Natural killer cell (primary cell): ENCODE results near the gene GCLM. TPM values are rescaled to one million over a fixed set of nuclear protein-coding genes. Genes with fewer than 3 reads are reported as not detected.
"Not testable (repeated sequence)": the region's sequence is repeated elsewhere in the genome, so short reads cannot be mapped to it uniquely, and the experiment has no call there.

ENCODE experiments used
- ATAC-seq, 3 donors: fragments of 150-1000 bp in 2 of 3; fragments of 200-7000 bp in 1 of 3; cut with Tn5 transposase; 1 replicate in 1 of 3; 2 replicates in 2 of 3; pipeline ENCODE4 v1.10.0; 2021; ENCODE audit warnings: mild to moderate bottlenecking in 2 of 3, moderate library complexity in 2 of 3
- DNase-seq, 2 donors: peaks; one replicate each; pipeline versions ENCODE4 v3.0.0 to v3.0.0-alpha.2; 2013 to 2021; ENCODE audit warnings: mixed read lengths in 1 of 2
- H3K27ac ChIP-seq: one replicate; pipeline ENCODE4 v1.5.1; 2013; ENCODE audit warnings: mild to moderate bottlenecking, low read length
- H3K27me3 ChIP-seq: one replicate; pipeline ENCODE4 v1.6.1; 2013; ENCODE audit warnings: low read length; ENCODE audit not compliant: control insufficient read depth, insufficient read depth
- H3K36me3 ChIP-seq: one replicate; pipeline ENCODE4 v1.6.1; 2013; ENCODE audit warnings: low read length; ENCODE audit not compliant: control insufficient read depth, insufficient read depth
- H3K4me1 ChIP-seq: one replicate; pipeline ENCODE4 v1.6.1; 2013; ENCODE audit warnings: low read length; ENCODE audit not compliant: control insufficient read depth, insufficient read depth
- H3K4me3 ChIP-seq: one replicate; pipeline ENCODE4 v1.5.1; 2013; ENCODE audit warnings: low read length
- H3K9me3 ChIP-seq: one replicate; pipeline ENCODE4 v1.6.1; 2013; ENCODE audit warnings: low read length; ENCODE audit not compliant: control insufficient read depth, insufficient read depth
- H3K27ac Mint-ChIP-seq, 2 donors: one replicate each; pipeline ENCODE4 v1.8.0; 2022; ENCODE audit warnings: mild to moderate bottlenecking in 2 of 2, mixed read lengths in 2 of 2, moderate library complexity in 1 of 2
- H3K27me3 Mint-ChIP-seq, 2 donors: one replicate each; pipeline ENCODE4 v1.8.0; 2022; ENCODE audit warnings: low read depth in 2 of 2, mixed read lengths in 2 of 2
- H3K36me3 Mint-ChIP-seq: one replicate; pipeline ENCODE4 v1.8.0; 2022; ENCODE audit warnings: mixed read lengths
- H3K4me1 Mint-ChIP-seq, 2 donors: one replicate each; pipeline ENCODE4 v1.8.0; 2022; ENCODE audit warnings: mixed read lengths in 2 of 2
- H3K4me3 Mint-ChIP-seq: one replicate; pipeline ENCODE4 v1.8.0; 2022; ENCODE audit warnings: mild to moderate bottlenecking, moderate library complexity, mixed read lengths
- H3K9me3 Mint-ChIP-seq, 2 donors: one replicate each; pipeline ENCODE4 v1.8.0; 2022; ENCODE audit warnings: mixed read lengths in 2 of 2
- CTCF ChIP-seq: fragments of 200-600 bp; IDR thresholded peaks from one replicate; pipeline ENCODE4 v1.8.0; 2022; ENCODE audit warnings: antibody characterized with exemption
- WGBS: methylation state at CpG from one replicate; pipeline ENCODE4 v1.1.7; 2013; ENCODE audit warnings: missing lambda C conversion rate; ENCODE audit not compliant: insufficient coverage; 5-methylcytosine and 5-hydroxymethylcytosine counted together
- intact Hi-C: fragments of 100-400 bp; cut with micrococcal nuclease; formaldehyde crosslinking; loops from one replicate; pipeline ENCODE4 v1.14.2; 2022
- total RNA-seq, 4 donors: library from RNA; stranded (reverse); fragments of 120-200 nt in 1 of 4; gene quantifications; one replicate each; pipeline versions ENCODE4 v1.2.3 to v1.2.4, GENCODE V29; 2013 to 2022

Gene GCLM
- total RNA-seq, 3 donors from 2014 or later (not counting 1 experiment from before 2014, with no cell fraction given): 16.1 to 25.5 (median 18.6) TPM

- H3K27ac ChIP-seq: no peak overlapping the region
These were observed 57.4 kb downstream of the GCLM start for GRCh38 chr1:93851878-93852277.

GRCh38 chr1:93851327-93851712, 57.9 kb downstream of the GCLM start:
- intact Hi-C loops: no loop called here
- H3K27ac ChIP-seq: no peak overlapping the region
- ATAC-seq: no peak
- Mint-ChIP-seq H3K27ac (no peak overlapping the region), H3K9me3 (no peaks in the 10 kb centered on the region), H3K4me1 (peaks cover 20 to 21% of the 10 kb centered on the region in 2 donors), H3K36me3 (no peaks in the 10 kb centered on the region), H3K27me3 (peaks cover 12 to 14% of the 10 kb centered on the region in 2 donors), H3K4me3 (no peak overlapping the region)
- no peak overlapping the region for H3K4me3 ChIP-seq
- DNase-seq: no peak
- H3K9me3 ChIP-seq: no peaks in the 10 kb centered on the region
- no peaks in the 10 kb centered on the region for H3K36me3 ChIP-seq
- no peaks in the 10 kb centered on the region for H3K27me3 ChIP-seq
- TF ChIP-seq CTCF: no peak
- H3K4me1 ChIP-seq: peaks cover 7% of the 10 kb centered on the region

More at GRCh38 chr1:93851878-93852277, 57.4 kb downstream of the GCLM start:
- Histone ChIP-seq H3K36me3 (no peaks in the 10 kb centered on the region), H3K4me1 (peaks cover 7% of the 10 kb centered on the region), H3K4me3 (no peak overlapping the region), H3K27me3 (no peaks in the 10 kb centered on the region), H3K9me3 (no peaks in the 10 kb centered on the region)
- DNase-seq (no peak), ATAC-seq (no peak)
- peaks cover 12 to 16% of the 10 kb centered on the region in 2 donors for H3K27me3 Mint-ChIP-seq
- no peak overlapping the region for H3K27ac Mint-ChIP-seq
- no peak overlapping the region for H3K4me3 Mint-ChIP-seq
- no CpG with 5 or more reads among the region's 1 CpG for WGBS
- H3K36me3 Mint-ChIP-seq: no peaks in the 10 kb centered on the region
- H3K9me3 Mint-ChIP-seq: no peaks in the 10 kb centered on the region
- no peak for TF ChIP-seq CTCF
- peaks cover 19 to 20% of the 10 kb centered on the region in 2 donors for H3K4me1 Mint-ChIP-seq
- intact Hi-C loops: no loop called here

GRCh38 chr1:93850687-93851326, 58.4 kb downstream of the GCLM start:
- peaks cover 10% of the 10 kb centered on the region for H3K4me1 ChIP-seq
- peak; percentile 69 for TF ChIP-seq CTCF
- not testable (repeated sequence) for H3K36me3 Mint-ChIP-seq, H3K4me3 ChIP-seq, ATAC-seq, H3K36me3 ChIP-seq, H3K27me3 ChIP-seq, H3K9me3 ChIP-seq, H3K4me3 Mint-ChIP-seq, H3K9me3 Mint-ChIP-seq, H3K27ac ChIP-seq
- intact Hi-C loops: loop anchor here (1.0 kb wide), 1 partner anchor 222 kb away; no protein-coding TSS in a partner anchor
- Mint-ChIP-seq H3K27ac (peak overlapping the region; percentile 24 to 51), H3K4me1 (peaks cover 25 to 26% of the 10 kb centered on the region in 2 donors), H3K27me3 (peaks cover 12 to 14% of the 10 kb centered on the region in 2 donors)
- peak; percentile 41 to 69 for DNase-seq
- 68% methylated on average over 10 of the region's 10 CpGs for WGBS
